H9 (cell line): ENCODE data around the gene DUSP16. TPM values are rescaled to one million over a fixed set of nuclear protein-coding genes. Genes with fewer than 3 reads are reported as not detected.
"Not testable (repeated sequence)": the region's sequence is repeated elsewhere in the genome, so short reads cannot be mapped to it uniquely, and the experiment has no call there.

ENCODE experiments used
- DNase-seq: peaks from one replicate; pipeline ENCODE4 v3.0.0-alpha.2; 2017
- H2AFZ ChIP-seq: one replicate; pipeline ENCODE4 v1.6.1; 2013; ENCODE audit warnings: mild to moderate bottlenecking, low read length, control low read depth, moderate library complexity
- H2AK5ac ChIP-seq: 2 replicates; pipeline ENCODE4 v1.6.1; 2013; ENCODE audit warnings: low read length, control low read depth, mixed read lengths; ENCODE audit not compliant: insufficient read length
- H2BK120ac ChIP-seq: one replicate; pipeline ENCODE4 v1.6.1; 2013; ENCODE audit warnings: low read depth, mild to moderate bottlenecking, low read length, control low read depth, inconsistent platforms; ENCODE audit not compliant: poor library complexity, severe bottlenecking
- H2BK12ac ChIP-seq: 2 replicates; pipeline ENCODE4 v1.6.1; 2013; ENCODE audit warnings: low read length, control low read depth, mixed read lengths, low read depth; ENCODE audit not compliant: insufficient read length
- H2BK15ac ChIP-seq: 2 replicates; pipeline ENCODE4 v1.6.1; 2013; ENCODE audit warnings: low read depth, low read length, control low read depth
- H2BK20ac ChIP-seq: one replicate; pipeline ENCODE4 v1.6.1; 2013; ENCODE audit warnings: low read depth, mild to moderate bottlenecking, low read length, control low read depth, inconsistent platforms; ENCODE audit not compliant: poor library complexity, severe bottlenecking
- H2BK5ac ChIP-seq: 2 replicates; pipeline ENCODE4 v1.6.1; 2013; ENCODE audit warnings: low read length, control low read depth, mixed read lengths; ENCODE audit not compliant: insufficient read length
- H3K14ac ChIP-seq: 2 replicates; pipeline ENCODE4 v1.6.1; 2013; ENCODE audit warnings: low read length, control low read depth; ENCODE audit not compliant: insufficient read depth
- H3K18ac ChIP-seq: 2 replicates; pipeline ENCODE4 v1.6.1; 2013; ENCODE audit warnings: low read depth, mild to moderate bottlenecking, mixed read lengths, low read length, control low read depth; ENCODE audit not compliant: insufficient read length
- H3K23ac ChIP-seq: 2 replicates; pipeline ENCODE4 v1.6.1; 2013; ENCODE audit warnings: low read length, control low read depth, mixed read lengths, low read depth; ENCODE audit not compliant: insufficient read length
- H3K23me2 ChIP-seq: 2 replicates; pipeline ENCODE4 v1.6.1; 2013; ENCODE audit warnings: low read depth, mild to moderate bottlenecking, mixed read lengths, low read length, control low read depth; ENCODE audit not compliant: insufficient read length, poor library complexity, severe bottlenecking
- H3K27ac ChIP-seq: 2 replicates; pipeline ENCODE4 v1.5.1; 2013; ENCODE audit warnings: low read length, control low read depth, mixed read lengths, low read depth; ENCODE audit not compliant: insufficient read length
- H3K27me3 ChIP-seq: 2 replicates; pipeline ENCODE4 v1.6.1; 2013; ENCODE audit warnings: low read length, control low read depth, inconsistent platforms; ENCODE audit not compliant: insufficient read depth
- H3K4ac ChIP-seq: 2 replicates; pipeline ENCODE4 v1.6.1; 2013; ENCODE audit warnings: low read depth, mild to moderate bottlenecking, control low read depth, inconsistent platforms, low read length, moderate library complexity
- H3K4me1 ChIP-seq: 2 replicates; pipeline ENCODE4 v1.6.1; 2013; ENCODE audit warnings: low read length, control low read depth, inconsistent platforms; ENCODE audit not compliant: insufficient read depth
- H3K4me2 ChIP-seq: 2 replicates; pipeline ENCODE4 v1.6.1; 2013; ENCODE audit warnings: low read length, control low read depth, mixed read lengths; ENCODE audit not compliant: insufficient read length, insufficient read depth
- H3K56ac ChIP-seq: 2 replicates; pipeline ENCODE4 v1.6.1; 2013; ENCODE audit warnings: low read depth, mild to moderate bottlenecking, mixed read lengths, low read length, control low read depth; ENCODE audit not compliant: insufficient read length
- H3K79me1 ChIP-seq: 2 replicates; pipeline ENCODE4 v1.6.1; 2013; ENCODE audit warnings: low read depth, mild to moderate bottlenecking, moderate library complexity, low read length, control low read depth, inconsistent platforms; ENCODE audit not compliant: insufficient read depth, poor library complexity, severe bottlenecking
- H3K79me2 ChIP-seq: 2 replicates; pipeline ENCODE4 v1.6.1; 2013; ENCODE audit warnings: low read length, control low read depth, inconsistent platforms; ENCODE audit not compliant: insufficient read depth
- H3K9ac ChIP-seq: 2 replicates; pipeline ENCODE4 v1.6.1; 2013; ENCODE audit warnings: low read length, control low read depth, mixed read lengths; ENCODE audit not compliant: insufficient read length; ENCODE audit errors: extremely low read depth
- H3K9me3 ChIP-seq: one replicate; pipeline ENCODE4 v1.6.1; 2013; ENCODE audit warnings: low read depth, low read length, inconsistent platforms; ENCODE audit not compliant: control insufficient read depth
- H3T11ph ChIP-seq: one replicate; pipeline ENCODE4 v1.6.1; 2013; ENCODE audit warnings: mild to moderate bottlenecking, low read length, control low read depth, inconsistent platforms
- H4K20me1 ChIP-seq: one replicate; pipeline ENCODE4 v1.6.1; 2013; ENCODE audit not compliant: control insufficient read depth, insufficient read length, insufficient read depth
- H4K5ac ChIP-seq: 2 replicates; pipeline ENCODE4 v1.6.1; 2013; ENCODE audit warnings: low read depth, mild to moderate bottlenecking, mixed read lengths, low read length, control low read depth; ENCODE audit not compliant: insufficient read length
- H4K8ac ChIP-seq: replicated peaks from 2 replicates; pipeline ENCODE4 v1.6.1; 2013; ENCODE audit warnings: low read length, control low read depth, mixed read lengths, low read depth; ENCODE audit not compliant: insufficient read length
- H4K91ac ChIP-seq: 2 replicates; pipeline ENCODE4 v1.6.1; 2013; ENCODE audit warnings: low read depth, mild to moderate bottlenecking, moderate library complexity, mixed read lengths, low read length, control low read depth; ENCODE audit not compliant: insufficient read length
- H3K27ac Mint-ChIP-seq, 3 experiments: 2 replicates in 2 of 3; 3 replicates in 1 of 3; pipeline ENCODE4 v1.8.0; 2020 to 2021; ENCODE audit warnings: mixed read lengths in 3 of 3, mild to moderate bottlenecking in 1 of 3, moderate library complexity in 1 of 3
- H3K27me3 Mint-ChIP-seq: 2 replicates; pipeline ENCODE4 v1.8.0; 2021; ENCODE audit warnings: low read depth, mild to moderate bottlenecking, moderate library complexity, mixed read lengths
- H3K36me3 Mint-ChIP-seq, 3 experiments: 2 replicates in 2 of 3; 3 replicates in 1 of 3; pipeline ENCODE4 v1.8.0; 2020 to 2021; ENCODE audit warnings: low read depth in 3 of 3, mixed read lengths in 3 of 3; ENCODE audit not compliant: insufficient read depth in 1 of 3
- H3K4me1 Mint-ChIP-seq, 2 experiments: 2 replicates each; pipeline ENCODE4 v1.8.0; 2020; ENCODE audit warnings: mixed read lengths in 2 of 2
- H3K4me3 Mint-ChIP-seq, 2 experiments: 2 replicates in 1 of 2; 3 replicates in 1 of 2; pipeline ENCODE4 v1.8.0; 2020 to 2021; ENCODE audit warnings: mild to moderate bottlenecking in 2 of 2, mixed read lengths in 2 of 2, moderate library complexity in 1 of 2
- H3K9me3 Mint-ChIP-seq, 2 experiments: 2 replicates in 1 of 2; 3 replicates in 1 of 2; pipeline ENCODE4 v1.8.0; 2020; ENCODE audit warnings: mild to moderate bottlenecking in 2 of 2, mixed read lengths in 2 of 2, moderate library complexity in 1 of 2
- WGBS: extraction: QIAGEN DNeasy Blood & Tissue Kit; methylation state at CpG from one replicate; pipeline ENCODE4 v1.1.7; 2013; ENCODE audit warnings: missing lambda C conversion rate, low lambda C conversion rate, mixed read lengths; ENCODE audit not compliant: insufficient read length; ENCODE audit errors: extremely low coverage; 5-methylcytosine and 5-hydroxymethylcytosine counted together
- total RNA-seq: library from RNA; stranded (reverse); gene quantifications from 2 replicates; pipeline ENCODE4 v1.2.1, GENCODE V29; 2021
- TF ChIP-seq, protein P1 (sequence below): fragments of 200-600 bp; sonication (generic); conservative IDR thresholded peaks from 3 replicates; pipeline ENCODE4 v1.8.0; 2021; ENCODE audit warnings: antibody characterized with exemption, mild to moderate bottlenecking

DUSP16 gene
- total RNA-seq, 1 experiment from 2014 or later = 64.0 TPM

DNA sequence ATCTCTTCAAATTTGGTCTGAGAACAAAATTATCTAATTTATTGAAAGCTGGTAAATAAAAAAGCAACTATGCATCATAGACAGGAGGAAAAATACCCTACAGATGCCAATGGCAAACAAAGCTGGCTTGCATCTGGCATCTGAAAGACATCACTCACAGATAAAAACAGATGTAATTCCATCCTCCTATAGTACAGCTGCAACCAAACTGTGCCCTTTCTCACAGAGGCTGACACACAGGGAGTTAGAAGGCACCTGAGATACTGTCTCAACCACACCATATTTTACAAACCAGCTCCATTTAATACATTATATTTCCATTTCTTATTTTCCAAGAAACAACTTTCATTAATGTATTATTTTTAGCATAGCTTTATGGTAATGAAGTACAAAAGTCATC, 39.4 kb downstream of the DUSP16 start:
- no peak overlapping the region for H3K9ac ChIP-seq
- H3K4me1 Mint-ChIP-seq = peaks cover 64 to 70% of the 10 kb centered on the region in 2 experiments
- no peaks in the 10 kb centered on the region; the same call in 1 of the 2 replicates for H3K27me3 ChIP-seq
- H4K5ac ChIP-seq = no peak overlapping the region
- H3K56ac ChIP-seq = no peak overlapping the region
- no peak overlapping the region for H4K91ac ChIP-seq
- H3K27ac ChIP-seq = no peak overlapping the region
- no peaks in the 10 kb centered on the region for H3K27me3 Mint-ChIP-seq
- no peak overlapping the region for H3K27ac Mint-ChIP-seq
- peaks cover 17% of the 10 kb centered on the region for H3K4me1 ChIP-seq
- H3K23ac ChIP-seq = no peak overlapping the region
- H3K9me3 Mint-ChIP-seq = no peaks in the 10 kb centered on the region
- H2AFZ ChIP-seq = no peak overlapping the region
- no peak overlapping the region for H2BK15ac ChIP-seq
- H3K79me2 ChIP-seq = peaks cover 16% of the 10 kb centered on the region; the same call in 1 of the 2 replicates
- H3K4me3 Mint-ChIP-seq = no peak overlapping the region
- no peak overlapping the region for H4K8ac ChIP-seq
- no peaks in the 10 kb centered on the region for H4K20me1 ChIP-seq
- no peak for DNase-seq
- H3T11ph ChIP-seq = no peak overlapping the region
- no peak overlapping the region for H3K18ac ChIP-seq
- H2BK20ac ChIP-seq = no peak overlapping the region
- no peak overlapping the region for H2BK5ac ChIP-seq
- H3K79me1 ChIP-seq = peaks cover 7% of the 10 kb centered on the region
- peaks cover 0 to 22% (median 18%) of the 10 kb centered on the region in 3 experiments; a peak in 5 of 7 replicates for H3K36me3 Mint-ChIP-seq
- no peak overlapping the region for H3K4ac ChIP-seq
- no peak overlapping the region for H3K14ac ChIP-seq
- no peaks in the 10 kb centered on the region for H3K23me2 ChIP-seq
- H3K4me2 ChIP-seq = no peak overlapping the region
- H2AK5ac ChIP-seq = no peak overlapping the region
- H2BK120ac ChIP-seq = no peak overlapping the region
- TF ChIP-seq, protein P1, sequence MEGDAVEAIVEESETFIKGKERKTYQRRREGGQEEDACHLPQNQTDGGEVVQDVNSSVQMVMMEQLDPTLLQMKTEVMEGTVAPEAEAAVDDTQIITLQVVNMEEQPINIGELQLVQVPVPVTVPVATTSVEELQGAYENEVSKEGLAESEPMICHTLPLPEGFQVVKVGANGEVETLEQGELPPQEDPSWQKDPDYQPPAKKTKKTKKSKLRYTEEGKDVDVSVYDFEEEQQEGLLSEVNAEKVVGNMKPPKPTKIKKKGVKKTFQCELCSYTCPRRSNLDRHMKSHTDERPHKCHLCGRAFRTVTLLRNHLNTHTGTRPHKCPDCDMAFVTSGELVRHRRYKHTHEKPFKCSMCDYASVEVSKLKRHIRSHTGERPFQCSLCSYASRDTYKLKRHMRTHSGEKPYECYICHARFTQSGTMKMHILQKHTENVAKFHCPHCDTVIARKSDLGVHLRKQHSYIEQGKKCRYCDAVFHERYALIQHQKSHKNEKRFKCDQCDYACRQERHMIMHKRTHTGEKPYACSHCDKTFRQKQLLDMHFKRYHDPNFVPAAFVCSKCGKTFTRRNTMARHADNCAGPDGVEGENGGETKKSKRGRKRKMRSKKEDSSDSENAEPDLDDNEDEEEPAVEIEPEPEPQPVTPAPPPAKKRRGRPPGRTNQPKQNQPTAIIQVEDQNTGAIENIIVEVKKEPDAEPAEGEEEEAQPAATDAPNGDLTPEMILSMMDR = no peak
- H3K9me3 ChIP-seq = no peaks in the 10 kb centered on the region
- no peak overlapping the region for H2BK12ac ChIP-seq

DNA sequence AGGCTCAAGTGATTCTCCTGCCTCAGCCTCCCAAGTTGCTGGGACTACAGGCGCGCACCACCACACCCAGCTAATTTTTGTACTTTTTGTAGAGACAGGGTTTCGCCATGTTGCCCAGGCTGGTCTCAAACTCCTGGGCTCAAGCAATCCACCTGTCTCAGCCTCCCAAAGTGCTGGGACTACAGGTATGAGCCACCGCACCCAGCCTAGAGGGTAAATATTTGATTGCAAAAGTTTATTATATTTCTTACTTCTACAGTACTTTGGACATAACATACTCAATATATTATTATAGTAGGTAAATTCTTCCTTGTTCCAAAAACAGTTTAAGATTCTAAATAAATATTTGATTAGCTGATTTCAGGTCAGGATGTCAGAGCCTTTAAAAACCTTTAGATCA, 40.0 kb downstream of the DUSP16 start:
- Mint-ChIP-seq H3K4me1 (peaks cover 59 to 68% of the 10 kb centered on the region in 2 experiments), H3K36me3 (peaks cover 0 to 28% (median 23%) of the 10 kb centered on the region in 3 experiments; a peak in 5 of 7 replicates)
- not testable (repeated sequence) for H3K4me3 Mint-ChIP-seq, H3K56ac ChIP-seq, H3K27ac ChIP-seq, H3K23ac ChIP-seq, H2BK120ac ChIP-seq, H2BK15ac ChIP-seq, H3K9me3 ChIP-seq, H2BK12ac ChIP-seq, H4K20me1 ChIP-seq, H3K23me2 ChIP-seq, H2AK5ac ChIP-seq, H3K27ac Mint-ChIP-seq, H3K14ac ChIP-seq, H3K79me1 ChIP-seq, H2AFZ ChIP-seq, H4K8ac ChIP-seq, H3K4ac ChIP-seq, DNase-seq, H3K9me3 Mint-ChIP-seq, H4K5ac ChIP-seq, H2BK20ac ChIP-seq, H3K4me2 ChIP-seq, H3T11ph ChIP-seq, H2BK5ac ChIP-seq, H4K91ac ChIP-seq, H3K9ac ChIP-seq, H3K27me3 ChIP-seq, H3K27me3 Mint-ChIP-seq, H3K18ac ChIP-seq
- H3K4me1 ChIP-seq = peaks cover 11% of the 10 kb centered on the region
- no CpG with 5 or more reads among the region's 4 CpGs for WGBS
- peaks cover 11% of the 10 kb centered on the region; the same call in 1 of the 2 replicates for H3K79me2 ChIP-seq
